Esophagus squamous epithelium (tissue), 4 donors: Measurements from ENCODE around the gene TMX3.

Source experiments
- POLR2A ChIP-seq, 4 donors: fragments of 450-650 bp; IDR thresholded peaks; one replicate each; pipeline ENCODE4 v1.6.1; 2017; ENCODE audit warnings: antibody characterized with exemption in 4 of 4, mild to moderate bottlenecking in 4 of 4, moderate library complexity in 3 of 4
- TF ChIP-seq, protein P1 (sequence below), 6 experiments: fragments of 450-650 bp in 4 of 6; fragments of 200-600 bp in 2 of 6; sonication (generic) in 2 of 6; IDR thresholded peaks; one replicate each; pipeline ENCODE4 v1.5.1; 2016 to 2019; ENCODE audit warnings: antibody characterized with exemption in 6 of 6, mild to moderate bottlenecking in 4 of 6, moderate library complexity in 4 of 6

- TF ChIP-seq, protein P1, sequence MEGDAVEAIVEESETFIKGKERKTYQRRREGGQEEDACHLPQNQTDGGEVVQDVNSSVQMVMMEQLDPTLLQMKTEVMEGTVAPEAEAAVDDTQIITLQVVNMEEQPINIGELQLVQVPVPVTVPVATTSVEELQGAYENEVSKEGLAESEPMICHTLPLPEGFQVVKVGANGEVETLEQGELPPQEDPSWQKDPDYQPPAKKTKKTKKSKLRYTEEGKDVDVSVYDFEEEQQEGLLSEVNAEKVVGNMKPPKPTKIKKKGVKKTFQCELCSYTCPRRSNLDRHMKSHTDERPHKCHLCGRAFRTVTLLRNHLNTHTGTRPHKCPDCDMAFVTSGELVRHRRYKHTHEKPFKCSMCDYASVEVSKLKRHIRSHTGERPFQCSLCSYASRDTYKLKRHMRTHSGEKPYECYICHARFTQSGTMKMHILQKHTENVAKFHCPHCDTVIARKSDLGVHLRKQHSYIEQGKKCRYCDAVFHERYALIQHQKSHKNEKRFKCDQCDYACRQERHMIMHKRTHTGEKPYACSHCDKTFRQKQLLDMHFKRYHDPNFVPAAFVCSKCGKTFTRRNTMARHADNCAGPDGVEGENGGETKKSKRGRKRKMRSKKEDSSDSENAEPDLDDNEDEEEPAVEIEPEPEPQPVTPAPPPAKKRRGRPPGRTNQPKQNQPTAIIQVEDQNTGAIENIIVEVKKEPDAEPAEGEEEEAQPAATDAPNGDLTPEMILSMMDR (IDR thresholded peaks at IDR 0.05): no peak
- TF ChIP-seq POLR2A (IDR thresholded peaks at IDR 0.05): no peak
Measured at GRCh38 chr18:68666381-68666780, 48.5 kb downstream of the TMX3 start.
